Heart right ventricle (tissue), 16 donors: Measurements from ENCODE around the gene UNC13B. TPM values are rescaled to one million over a fixed set of nuclear protein-coding genes. Genes with fewer than 3 reads are reported as not detected.

ENCODE experiments used
- ATAC-seq, 8 donors: fragments of 200-7000 bp; cut with Tn5 transposase; one replicate each; pipeline ENCODE4 v1.9.1; 2020; ENCODE audit warnings: mild to moderate bottlenecking in 8 of 8, moderate library complexity in 8 of 8, moderate number of reproducible peaks in 1 of 8
- DNase-seq, 2 donors: peaks; one replicate each; pipeline ENCODE4 v3.0.0-alpha.2; 2020
- H3K27ac ChIP-seq, 10 donors: fragments of 200-600 bp; sonication (generic) in 2 of 10; one replicate each; pipeline versions ENCODE4 v1.5.0 to v1.8.0; 2020 to 2022; ENCODE audit warnings: mild to moderate bottlenecking in 3 of 10
- H3K27me3 ChIP-seq, 7 donors: fragments of 200-600 bp; one replicate each; pipeline ENCODE4 v1.8.0; 2021 to 2022; ENCODE audit warnings: mild to moderate bottlenecking in 2 of 7
- H3K36me3 ChIP-seq, 9 donors: fragments of 200-600 bp; sonication (generic) in 1 of 9; one replicate each; pipeline versions ENCODE4 v1.5.0 to v1.8.0; 2020 to 2022; ENCODE audit warnings: mild to moderate bottlenecking in 2 of 9
- H3K4me1 ChIP-seq, 9 donors: fragments of 200-600 bp; sonication (generic) in 1 of 9; one replicate each; pipeline versions ENCODE4 v1.5.0 to v1.8.0; 2020 to 2022; ENCODE audit warnings: mild to moderate bottlenecking in 4 of 9
- H3K4me3 ChIP-seq, 10 donors: fragments of 200-600 bp; sonication (generic) in 2 of 10; one replicate each; pipeline versions ENCODE4 v1.5.0 to v1.8.0; 2020 to 2022; ENCODE audit warnings: mild to moderate bottlenecking in 7 of 10, moderate library complexity in 2 of 10
- H3K9me3 ChIP-seq, 11 donors: fragments of 200-600 bp in 10 of 11; sonication (generic) in 2 of 11; one replicate each; pipeline versions ENCODE4 v1.5.0 to v1.8.0; 2013 to 2022; ENCODE audit warnings: mild to moderate bottlenecking in 2 of 11, control low read depth in 1 of 11, moderate library complexity in 1 of 11
- WGBS, 2 donors: extraction: QIAGEN DNeasy Blood & Tissue Kit; methylation state at CpG; one replicate each; pipeline ENCODE4 v1.1.7; 2013; ENCODE audit warnings: inconsistent platforms in 1 of 2; 5-methylcytosine and 5-hydroxymethylcytosine counted together
- intact Hi-C, 10 donors: fragments of 100-400 bp; cut with DNase I; formaldehyde crosslinking; loops; one replicate each; pipeline versions ENCODE4 v1.11.1 to v1.14.2; 2022
- polyA plus RNA-seq, 2 donors: library from polyadenylated mRNA; stranded (reverse); fragments of 200-250 nt; gene quantifications; one replicate each; pipeline ENCODE4 v1.2.3, GENCODE V29; 2013
- total RNA-seq, 10 donors: library from RNA; stranded (reverse); fragmentation: NEBNext Ultra II Directional in 3 of 10; extraction: Animal tissue kit (Norgen Biotek cat#: 25700) in 3 of 10; gene quantifications; one replicate each; pipeline versions ENCODE4 v1.2.1 to v1.2.4, GENCODE V29; 2021 to 2023
- TF ChIP-seq, protein P1 (sequence below), 9 donors: fragments of 200-600 bp; sonication (generic) in 2 of 9; IDR thresholded peaks; one replicate each; pipeline versions ENCODE4 v1.5.0 to v1.8.0; 2021 to 2022; ENCODE audit warnings: antibody characterized with exemption in 9 of 9, mild to moderate bottlenecking in 5 of 9, moderate library complexity in 1 of 9
- donor health status: Arrhythmogenic right ventricular cardiomyopathy.
- donor health status: ischemic (EF 13 %, LVEDD 7.1; RV severe dilation, severe dysfunction).
- donor health status: healthy with polysubstance abuse.
- donor health status: DM: no; HTN: yes; CAD: no.
- donor health status: DM: no; HTN: no; CAD: no.
- donor health status: ischemic (EF 25% LVEDD 6.9; RV normal size, moderate dysfunction).
- donor health status: ischemic (EF 25% LVEDD 5.7; RV mildly dilated, moderate dysfunction).
- donor health status: healthy.
- donor health status: DM: yes; HTN: yes; CAD: no.
- donor health status: Ischemic cardiomyopathy.
- donor health status: ischemic (EF 35%, LVEDD 5.7; RV mildly dilated, moderate dysfunction).
- donor health status: nonischemic (EF 11% LVEDD 7.7; RV severe dilation, severe dysfunction).
- donor health status: DM: yes; HTN: yes; CAD: no.
- donor health status: PGD.
- donor health status: ischemic (EF 29% LVEDD 5.4; RV normal size, mild dysfunction).
- donor health status: nonischemic (EF 23%, LVEDD 6.1; RV moderate dilation, normal function).

UNC13B gene
- total and polyA plus RNA-seq, 12 donors: 13.1 to 27.1 (median 18.9) TPM

DNA sequence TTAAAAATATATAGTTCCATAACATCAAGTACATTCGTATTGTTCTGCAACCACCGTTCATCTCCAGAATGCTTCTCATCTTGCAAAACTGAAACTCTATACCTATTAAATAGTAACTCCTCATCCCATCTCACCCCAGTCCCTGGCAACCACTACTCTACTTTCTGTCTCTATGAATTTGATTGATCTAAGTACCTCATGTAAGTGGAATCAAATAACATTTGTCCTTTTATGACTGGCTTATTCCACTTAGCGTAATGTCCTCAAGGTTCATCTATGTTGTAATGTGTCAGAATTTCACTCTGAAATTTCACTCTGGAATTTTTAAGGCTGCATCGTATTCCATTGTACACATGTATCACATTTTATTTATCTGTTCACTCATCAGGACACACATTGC lies 196.0 kb downstream of the UNC13B start:
- peaks cover 0 to 5% (median 0%) of the 10 kb centered on the region in 9 donors for H3K4me1 ChIP-seq
- H3K4me3 ChIP-seq: no peak overlapping the region
- H3K36me3 ChIP-seq: peaks cover 0 to 6% (median 0%) of the 10 kb centered on the region in 9 donors
- DNase-seq (no peak), ATAC-seq (no peak)
- H3K9me3 ChIP-seq: no peaks in the 10 kb centered on the region
- TF ChIP-seq, protein P1, sequence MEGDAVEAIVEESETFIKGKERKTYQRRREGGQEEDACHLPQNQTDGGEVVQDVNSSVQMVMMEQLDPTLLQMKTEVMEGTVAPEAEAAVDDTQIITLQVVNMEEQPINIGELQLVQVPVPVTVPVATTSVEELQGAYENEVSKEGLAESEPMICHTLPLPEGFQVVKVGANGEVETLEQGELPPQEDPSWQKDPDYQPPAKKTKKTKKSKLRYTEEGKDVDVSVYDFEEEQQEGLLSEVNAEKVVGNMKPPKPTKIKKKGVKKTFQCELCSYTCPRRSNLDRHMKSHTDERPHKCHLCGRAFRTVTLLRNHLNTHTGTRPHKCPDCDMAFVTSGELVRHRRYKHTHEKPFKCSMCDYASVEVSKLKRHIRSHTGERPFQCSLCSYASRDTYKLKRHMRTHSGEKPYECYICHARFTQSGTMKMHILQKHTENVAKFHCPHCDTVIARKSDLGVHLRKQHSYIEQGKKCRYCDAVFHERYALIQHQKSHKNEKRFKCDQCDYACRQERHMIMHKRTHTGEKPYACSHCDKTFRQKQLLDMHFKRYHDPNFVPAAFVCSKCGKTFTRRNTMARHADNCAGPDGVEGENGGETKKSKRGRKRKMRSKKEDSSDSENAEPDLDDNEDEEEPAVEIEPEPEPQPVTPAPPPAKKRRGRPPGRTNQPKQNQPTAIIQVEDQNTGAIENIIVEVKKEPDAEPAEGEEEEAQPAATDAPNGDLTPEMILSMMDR (IDR thresholded peaks at IDR 0.05): no peak
- 99% methylated on average over 4 of the region's 4 CpGs for WGBS, 2 donors
- no peaks in the 10 kb centered on the region for H3K27me3 ChIP-seq
- intact Hi-C loops: no loop called here
- no peak overlapping the region for H3K27ac ChIP-seq

DNA sequence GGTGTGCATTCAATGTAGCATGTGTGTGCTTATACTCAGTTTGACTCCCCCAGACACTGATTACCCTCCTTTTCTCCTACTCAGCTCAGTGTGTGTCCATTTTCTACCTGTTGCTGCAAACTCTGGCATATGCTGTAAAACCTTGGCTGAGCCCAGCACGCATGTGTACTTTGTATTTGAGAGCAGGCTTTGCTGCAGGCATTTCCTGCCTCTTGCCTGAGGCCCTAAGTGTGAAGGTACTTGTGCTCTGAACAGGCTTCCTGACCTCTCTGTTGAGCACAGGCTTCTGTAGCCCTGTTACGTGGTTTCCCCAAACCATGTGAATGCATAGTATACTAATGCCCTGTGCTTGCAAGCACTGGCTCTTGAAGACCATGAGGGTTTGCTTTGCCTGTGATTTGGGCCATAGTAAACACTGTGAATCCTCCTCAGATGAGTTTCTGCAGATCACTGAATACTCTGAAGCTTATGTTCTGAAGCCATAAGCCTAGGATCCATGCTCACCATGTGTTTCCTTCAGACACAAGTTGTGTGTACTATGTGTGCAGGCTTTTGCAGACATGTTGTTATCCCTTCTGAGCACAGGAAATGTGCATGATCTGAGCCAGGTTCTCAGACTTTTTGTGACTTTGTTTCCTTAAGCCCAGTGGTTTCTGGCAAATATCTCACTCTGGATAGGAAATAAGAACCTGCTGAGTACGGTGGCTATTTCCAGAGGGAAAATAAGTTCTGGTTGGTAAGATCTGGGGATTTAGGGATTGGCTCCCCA lies 203.2 kb downstream of the UNC13B start:
- H3K27me3 ChIP-seq: no peaks in the 10 kb centered on the region
- H3K4me1 ChIP-seq: peaks cover 0 to 54% (median 19%) of the 10 kb centered on the region in 9 donors
- WGBS, 2 donors: 59 to 73% methylated on average over 3 of the region's 3 CpGs
- H3K4me3 ChIP-seq: no peak overlapping the region
- ATAC-seq: peak in 5 of 8 donors; percentile 19 to 65 (median 42)
- DNase-seq: no peak
- H3K9me3 ChIP-seq: no peaks in the 10 kb centered on the region
- TF ChIP-seq, protein P1 (IDR thresholded peaks at IDR 0.05): no peak
- H3K27ac ChIP-seq: peak overlapping the region in 1 of 10 donors; percentile 1
- intact Hi-C loops: no loop called here
- peaks cover 0 to 21% (median 6%) of the 10 kb centered on the region in 9 donors for H3K36me3 ChIP-seq

DNA sequence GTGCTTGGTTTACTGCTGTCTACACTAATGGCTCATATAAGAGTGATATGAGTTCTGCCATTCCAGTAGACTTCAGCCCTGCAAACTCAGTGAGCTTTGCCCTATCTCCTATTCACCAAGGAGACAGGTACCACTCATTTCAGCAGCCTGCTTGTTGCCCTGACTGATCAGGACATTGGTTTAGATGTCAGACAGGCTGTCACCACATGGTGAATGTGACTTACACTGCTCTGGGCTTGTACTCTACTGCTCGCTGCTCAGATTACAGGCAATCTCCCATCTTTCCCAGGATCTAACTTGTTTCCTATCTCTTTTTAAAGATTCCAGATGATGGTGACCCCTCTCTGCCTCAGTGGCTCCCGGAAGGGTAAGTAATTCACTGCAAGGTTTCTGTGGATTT lies 204.8 kb downstream of the UNC13B start:
- H3K4me1 ChIP-seq: peaks cover 0 to 54% (median 19%) of the 10 kb centered on the region in 9 donors
- no peak for DNase-seq
- ATAC-seq: no peak

GRCh38 chr9:35367451-35367850 lies 205.6 kb downstream of the UNC13B start:
- ATAC-seq: peak in 1 of 8 donors; percentile 49
- intact Hi-C loops: no loop called here
- peaks cover 0 to 41% (median 15%) of the 10 kb centered on the region in 9 donors for H3K36me3 ChIP-seq
- no peak for DNase-seq
- H3K4me1 ChIP-seq: peaks cover 0 to 54% (median 19%) of the 10 kb centered on the region in 9 donors
- 82 to 91% methylated on average over 2 of the region's 2 CpGs for WGBS, 2 donors
- no peaks in the 10 kb centered on the region for H3K9me3 ChIP-seq
- no peak overlapping the region for H3K4me3 ChIP-seq
- TF ChIP-seq, protein P1 (IDR thresholded peaks at IDR 0.05): no peak
- H3K27me3 ChIP-seq: no peaks in the 10 kb centered on the region
- no peak overlapping the region for H3K27ac ChIP-seq

More for the DNA sequence above, 204.8 kb downstream of the UNC13B start:
- 81 to 92% methylated on average over 2 of the region's 2 CpGs for WGBS, 2 donors
- TF ChIP-seq, protein P1 (IDR thresholded peaks at IDR 0.05): no peak
- no peaks in the 10 kb centered on the region for H3K27me3 ChIP-seq
- intact Hi-C loops: no loop called here
- H3K36me3 ChIP-seq: peaks cover 0 to 34% (median 14%) of the 10 kb centered on the region in 9 donors
- H3K27ac ChIP-seq: no peak overlapping the region
- H3K4me3 ChIP-seq: no peak overlapping the region
- no peaks in the 10 kb centered on the region for H3K9me3 ChIP-seq
